ENCODE data around the gene CDH13. TPM values are rescaled to one million over a fixed set of nuclear protein-coding genes. Genes with fewer than 3 reads are reported as not detected.

The CDH13 gene
- total RNA-seq: 22.9 and 45.0 TPM in 2 replicates

DNA sequence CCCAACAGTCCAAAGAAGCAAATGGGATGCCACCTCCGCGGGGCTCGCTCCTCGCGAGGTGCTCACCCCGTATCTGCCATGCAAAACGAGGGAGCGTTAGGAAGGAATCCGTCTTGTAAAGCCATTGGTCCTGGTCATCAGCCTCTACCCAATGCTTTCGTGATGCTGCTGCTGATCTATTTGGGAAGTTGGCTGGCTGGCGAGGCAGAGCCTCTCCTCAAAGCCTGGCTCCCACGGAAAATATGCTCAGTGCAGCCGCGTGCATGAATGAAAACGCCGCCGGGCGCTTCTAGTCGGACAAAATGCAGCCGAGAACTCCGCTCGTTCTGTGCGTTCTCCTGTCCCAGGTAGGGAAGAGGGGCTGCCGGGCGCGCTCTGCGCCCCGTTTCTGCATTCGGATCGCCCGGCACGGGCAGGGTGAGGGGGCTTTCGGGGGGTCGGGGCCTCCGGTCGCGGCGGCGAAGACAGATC lies at the start of gene CDH13:
TSS of gene CDH13 (plus strand) at position 179 of the 471 bp plus-strand sequence.
- no peak for DNase-seq (ENCODE audit: low read depth)

DNA sequence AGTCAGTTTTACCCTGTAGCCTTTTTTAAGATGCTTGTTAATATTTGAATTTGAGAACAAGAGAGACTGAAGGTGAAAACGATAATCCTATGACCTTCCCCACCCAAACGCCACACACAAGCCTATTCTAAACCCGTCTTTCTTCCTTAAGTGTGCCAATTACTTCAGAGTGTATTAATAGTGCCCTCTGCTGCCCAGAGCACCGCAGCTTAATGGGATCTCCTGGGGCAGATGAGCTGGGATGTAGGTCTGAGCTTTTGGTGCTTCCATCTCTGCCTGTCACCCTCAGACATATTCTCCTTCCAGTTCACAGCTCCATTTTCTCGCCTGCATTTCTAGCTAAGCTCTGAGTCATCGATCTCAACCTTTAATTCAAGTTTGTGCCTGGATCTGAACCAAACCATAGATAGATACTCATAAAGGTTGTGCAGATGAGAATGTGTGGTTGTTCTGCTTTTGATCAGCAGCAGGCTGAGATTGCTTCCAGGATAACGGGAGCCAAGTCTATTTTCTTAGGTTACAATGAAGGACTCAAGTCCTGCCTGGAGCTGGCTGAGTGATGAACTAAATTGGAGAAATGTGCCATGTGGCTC lies 46.4 kb upstream of the CDH13 start:
- DNase-seq (ENCODE audit: low read depth): peak; percentile 6

DNA sequence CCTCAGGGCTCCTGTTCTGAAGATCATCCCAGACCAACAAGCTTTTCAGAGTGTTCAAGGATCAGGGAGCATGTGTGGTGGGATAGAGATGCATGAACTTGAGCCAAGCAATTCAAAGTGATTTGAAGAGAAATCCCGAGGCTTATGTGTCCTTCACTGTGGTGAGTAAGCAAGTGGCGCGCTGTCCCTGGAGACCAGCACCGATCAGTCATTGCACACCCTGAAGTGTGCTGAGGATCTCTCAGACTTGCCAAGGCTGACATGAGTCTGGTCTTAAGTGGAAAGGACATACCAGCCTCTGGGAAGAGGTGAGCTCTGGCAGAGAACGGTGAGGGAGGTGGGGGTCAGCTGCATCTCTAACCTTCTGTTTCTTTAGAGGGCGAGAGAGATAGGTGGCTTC lies 43.8 kb upstream of the CDH13 start:
- no peak for DNase-seq (ENCODE audit: low read depth)

DNA sequence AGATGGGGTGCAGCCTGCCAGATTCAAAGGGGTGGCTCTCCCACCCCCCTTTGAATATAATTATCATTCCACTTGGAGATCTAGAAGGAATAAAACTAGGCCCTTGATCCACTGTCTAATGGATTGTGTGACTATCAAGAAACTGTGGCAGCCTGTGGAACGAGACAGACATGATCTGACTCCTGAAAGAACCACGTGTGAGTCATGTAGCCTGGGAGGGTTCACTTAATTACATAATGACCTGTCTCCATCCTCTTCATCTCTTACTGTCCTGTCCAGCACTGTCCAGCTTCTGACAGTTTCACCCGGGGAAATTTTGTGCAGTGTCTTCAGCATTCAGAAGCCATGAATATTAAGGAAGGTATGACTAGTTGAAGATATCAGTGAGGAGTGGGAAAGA lies 43.3 kb upstream of the CDH13 start:
- no peak for DNase-seq (ENCODE audit: low read depth)

DNA sequence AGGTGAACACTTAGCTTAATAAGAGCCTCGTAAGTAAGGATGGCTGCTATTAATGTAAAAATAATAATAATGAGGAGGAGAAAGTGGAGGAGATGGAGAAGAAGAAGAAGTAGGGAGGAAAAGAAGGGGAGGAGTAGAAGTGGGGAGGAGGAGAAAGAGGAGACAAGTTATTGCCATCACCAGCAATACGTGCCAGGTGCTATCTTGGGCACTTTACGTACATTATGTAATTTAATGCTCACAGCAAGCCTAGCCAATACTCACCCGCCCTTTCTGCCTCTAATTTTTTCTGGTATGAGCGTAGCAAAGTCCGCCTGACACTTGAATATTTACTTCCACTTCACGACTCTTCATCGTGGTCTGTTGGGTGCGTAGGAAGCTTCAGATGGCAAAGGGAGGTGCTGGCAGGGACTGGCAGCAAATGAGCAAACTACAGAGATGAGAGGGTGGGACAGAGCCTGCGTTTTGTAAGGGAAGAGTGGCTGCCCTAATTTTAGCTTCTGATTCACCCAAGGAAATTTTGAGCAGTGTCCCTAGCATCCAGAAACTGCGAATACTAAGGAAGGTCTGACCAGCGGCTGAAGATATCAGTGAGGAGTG lies 42.1 kb upstream of the CDH13 start:
- no peak for DNase-seq (ENCODE audit: low read depth)

DNA sequence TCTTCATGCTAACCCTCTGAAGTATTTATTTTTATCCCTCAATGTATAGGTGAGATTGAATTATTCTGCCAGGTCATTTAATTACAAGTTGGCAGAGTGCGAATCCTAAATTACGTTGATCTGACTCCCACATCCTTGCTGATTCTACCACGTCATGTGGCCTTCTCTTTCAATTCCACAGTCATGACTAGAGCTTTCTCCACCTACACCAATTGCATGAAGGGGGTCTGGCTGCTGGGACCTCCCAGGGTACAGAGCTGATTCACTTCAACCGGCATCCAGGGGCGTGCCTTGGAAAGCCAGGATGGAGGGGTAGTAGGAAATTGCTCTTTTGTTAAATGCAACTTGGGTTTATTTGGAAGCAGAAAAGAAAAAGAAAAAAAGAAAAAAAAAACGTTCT lies 41.1 kb upstream of the CDH13 start:
- peak; percentile 30 for DNase-seq (ENCODE audit: low read depth)

DNA sequence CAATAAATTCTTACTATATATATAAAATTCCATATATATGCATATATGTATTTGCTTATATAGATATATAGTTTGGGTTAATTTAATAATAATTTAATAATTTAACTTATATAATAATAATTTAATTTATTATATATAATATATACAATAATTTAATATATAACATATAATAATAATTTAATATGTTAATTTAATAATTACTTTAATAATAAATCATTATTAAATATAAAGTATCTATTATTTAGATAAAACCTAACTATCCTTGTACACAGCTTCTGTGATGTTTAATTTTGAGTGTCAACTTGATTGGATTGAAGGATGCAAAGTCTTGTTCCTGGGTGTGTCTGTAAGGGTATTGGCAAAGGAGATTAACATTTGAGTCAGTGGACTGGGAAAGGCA lies 40.6 kb upstream of the CDH13 start:
- DNase-seq (ENCODE audit: low read depth): no peak

DNA sequence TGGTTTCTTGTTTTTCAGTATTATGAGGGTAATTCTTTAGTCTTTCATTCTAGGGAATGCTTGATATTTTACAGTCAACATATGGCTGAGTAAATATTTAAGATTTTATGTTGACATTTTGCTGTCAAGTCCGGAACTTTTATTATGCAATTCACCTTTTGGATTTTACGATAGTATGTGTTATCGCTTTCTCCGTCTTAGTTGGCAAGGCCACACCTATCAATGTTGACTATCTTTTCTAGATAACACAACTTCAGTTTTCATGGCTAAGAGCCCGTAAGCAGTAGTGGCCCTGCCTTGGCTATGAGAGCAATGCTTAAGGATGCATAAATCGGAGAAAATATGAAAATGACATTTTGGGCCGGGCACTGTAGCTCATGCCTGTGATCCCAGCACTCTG lies 39.5 kb upstream of the CDH13 start:
- no peak for DNase-seq (ENCODE audit: low read depth)

DNA sequence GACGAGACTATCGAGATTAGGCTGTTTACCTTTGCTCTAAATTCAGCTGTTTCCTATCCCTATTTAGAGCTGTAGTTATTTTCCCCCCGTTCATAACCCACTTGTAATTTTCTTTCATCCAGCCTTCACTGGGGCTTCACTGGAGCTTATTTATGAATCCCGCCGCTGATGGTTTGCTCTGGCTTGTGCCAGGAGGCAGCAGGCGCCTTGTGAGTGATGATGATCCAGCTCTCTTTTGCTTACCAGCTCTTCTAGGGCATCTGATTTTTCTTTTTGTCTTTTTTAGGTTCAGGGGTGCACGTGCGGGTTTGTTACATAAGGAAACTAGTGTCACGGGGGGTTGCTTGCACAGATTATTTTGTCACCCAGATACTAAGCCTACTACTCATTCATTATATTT lies 37.4 kb upstream of the CDH13 start:
- no peak for DNase-seq (ENCODE audit: low read depth)

DNA sequence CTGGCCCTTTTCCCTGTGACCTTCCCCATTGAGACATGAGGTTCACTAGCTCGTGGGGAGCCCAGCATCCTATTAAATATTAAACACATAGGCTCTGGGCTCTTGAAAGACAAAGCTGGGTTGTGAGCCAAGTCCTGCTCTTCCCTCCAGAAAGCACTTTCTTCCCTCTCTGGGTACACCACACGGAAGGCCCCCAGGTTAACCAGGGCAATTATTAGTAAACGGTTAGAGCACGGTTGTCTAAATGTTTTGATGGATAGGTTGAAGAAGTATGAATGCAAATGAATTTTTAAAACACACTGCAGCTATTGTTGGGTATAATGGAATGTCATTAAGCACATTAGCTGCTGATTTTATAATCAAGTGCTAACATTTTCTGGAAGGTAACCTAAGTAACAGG lies 32.7 kb upstream of the CDH13 start:
- no peak for DNase-seq (ENCODE audit: low read depth)

DNA sequence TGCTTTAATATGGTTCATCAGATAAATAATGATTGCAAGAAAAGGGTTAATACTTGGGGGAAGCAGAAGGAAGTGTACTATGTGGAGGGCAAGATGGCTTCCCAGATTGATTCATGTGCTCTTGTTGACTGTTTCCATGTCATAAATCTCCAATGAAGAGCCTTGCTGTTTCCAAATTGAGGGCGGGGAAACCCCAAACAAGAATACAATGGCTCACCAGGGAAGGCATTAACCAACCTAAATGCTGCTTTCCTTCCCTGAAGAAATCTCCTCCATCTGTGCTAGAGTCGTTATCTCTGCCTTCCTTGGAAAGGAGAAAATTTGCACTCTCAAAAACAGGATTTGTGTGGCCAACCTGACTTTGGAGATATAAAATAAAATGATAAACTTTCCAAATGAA lies 28.0 kb upstream of the CDH13 start:
- DNase-seq (ENCODE audit: low read depth): no peak

DNA sequence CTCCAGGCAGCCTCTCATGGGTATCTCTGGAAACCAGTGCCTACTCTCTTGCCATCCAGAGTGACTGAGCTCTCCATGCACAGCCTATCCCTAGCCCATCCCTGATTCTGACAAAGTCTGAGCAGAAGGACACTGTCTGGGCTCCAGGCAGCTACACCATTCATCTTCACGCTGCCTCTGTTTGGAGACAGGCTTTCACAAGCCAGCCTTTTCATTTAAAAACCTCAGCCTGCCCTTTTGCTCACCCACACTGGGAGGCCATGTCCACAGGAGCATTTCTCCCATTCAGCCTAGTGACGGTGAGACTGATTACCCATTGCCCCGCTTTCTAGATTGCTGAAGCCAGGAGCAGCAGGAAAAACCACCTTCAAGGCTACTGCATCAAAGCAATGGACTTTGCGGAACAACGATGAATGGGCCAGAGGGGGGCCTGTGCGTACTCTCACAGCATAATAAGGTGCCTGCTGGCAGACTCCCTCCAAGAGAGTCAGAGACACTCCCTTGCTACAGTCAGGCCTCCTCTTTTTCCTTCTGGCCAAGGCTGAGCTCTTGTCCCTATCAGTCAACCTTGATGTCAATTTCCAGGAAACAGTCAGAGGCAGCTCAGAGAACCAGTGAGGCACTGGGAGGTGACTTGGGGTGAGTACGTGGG lies 24.7 kb upstream of the CDH13 start:
- DNase-seq (ENCODE audit: low read depth): no peak

DNA sequence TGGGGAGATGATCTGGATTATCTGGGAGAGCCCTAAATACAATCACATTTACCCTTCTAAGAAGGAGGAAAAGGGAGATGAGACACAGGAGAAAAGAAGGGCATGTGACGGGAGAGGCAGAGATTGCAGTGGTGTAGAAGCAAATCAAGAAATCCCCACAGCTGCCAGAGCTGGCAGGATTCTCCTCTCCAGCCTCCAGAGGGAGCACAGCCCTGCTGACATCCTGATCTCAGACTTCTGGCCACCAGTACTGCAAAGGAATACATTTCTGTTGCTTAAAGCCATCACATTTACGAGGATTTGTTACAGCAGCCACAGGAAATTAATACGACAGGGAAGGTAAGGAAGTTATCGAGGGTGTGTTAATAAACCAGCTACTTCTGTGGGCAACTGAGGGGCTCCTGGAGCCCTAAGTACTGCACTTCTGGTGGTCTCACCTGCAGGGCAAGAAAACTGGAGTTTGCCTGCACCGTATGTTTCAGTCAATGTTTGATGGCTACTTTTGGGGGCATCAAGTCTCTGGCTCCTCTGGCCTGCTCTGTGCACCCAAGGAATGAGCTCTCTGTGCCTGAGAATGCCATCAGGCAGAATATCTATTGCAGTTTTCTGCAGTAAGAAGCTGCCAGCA lies 22.9 kb upstream of the CDH13 start:
- DNase-seq (ENCODE audit: low read depth): peak; percentile 48

DNA sequence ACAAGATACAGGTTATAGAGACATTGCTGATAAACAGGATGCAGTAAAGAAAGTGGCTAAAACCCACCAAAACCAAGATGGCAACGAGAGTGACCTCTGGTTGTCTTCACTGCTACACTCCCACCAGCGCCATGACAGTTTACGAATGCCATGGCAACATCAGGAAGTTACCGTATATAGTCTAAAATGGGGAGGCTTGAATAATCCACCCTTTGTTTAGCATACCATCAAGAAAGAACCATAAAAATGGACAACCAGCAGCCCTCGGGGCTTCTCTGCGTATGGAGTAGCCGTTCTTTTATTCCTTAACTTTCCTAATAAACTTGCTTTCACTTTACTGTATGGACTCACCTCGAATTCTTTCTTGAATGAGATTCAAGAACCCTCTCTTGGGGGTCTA lies 21.7 kb upstream of the CDH13 start:
- no peak for DNase-seq (ENCODE audit: low read depth)

DNA sequence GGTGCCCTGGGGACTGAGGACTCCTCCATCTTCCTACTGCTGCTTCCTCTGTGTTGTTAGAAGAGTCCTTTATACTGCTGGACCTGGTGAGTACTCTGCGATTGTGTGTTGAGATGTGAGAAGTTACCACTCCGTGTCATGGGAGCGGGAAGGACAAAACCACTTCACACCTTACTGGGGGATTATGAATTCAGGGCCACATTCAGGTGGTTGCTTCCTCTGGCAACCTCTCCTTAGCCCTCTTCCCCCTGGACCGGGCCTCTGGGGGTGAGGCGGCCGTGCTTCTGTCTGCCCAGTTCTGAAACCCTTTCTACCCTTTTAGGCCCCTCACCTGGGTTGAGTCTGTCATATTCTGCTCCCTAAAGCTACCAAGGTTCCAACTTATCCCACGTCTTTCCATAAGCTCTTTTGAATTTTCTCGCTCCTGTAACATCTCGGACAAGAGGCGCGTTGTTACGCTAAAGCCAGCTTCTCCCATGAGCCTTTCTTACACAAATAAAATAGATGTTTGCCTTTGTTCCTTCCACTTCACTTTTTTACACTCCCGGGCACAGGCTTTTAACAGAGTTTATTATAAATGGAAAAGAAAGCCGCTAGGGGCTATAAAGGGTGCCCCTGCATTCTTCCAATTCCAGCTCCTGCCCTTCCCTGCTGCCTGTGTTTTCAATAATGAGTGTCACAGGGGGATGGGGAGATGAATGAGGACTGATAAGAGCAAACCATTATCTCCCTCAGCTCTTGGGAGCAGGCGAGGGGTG lies 20.7 kb upstream of the CDH13 start:
- DNase-seq (ENCODE audit: low read depth): no peak

DNA sequence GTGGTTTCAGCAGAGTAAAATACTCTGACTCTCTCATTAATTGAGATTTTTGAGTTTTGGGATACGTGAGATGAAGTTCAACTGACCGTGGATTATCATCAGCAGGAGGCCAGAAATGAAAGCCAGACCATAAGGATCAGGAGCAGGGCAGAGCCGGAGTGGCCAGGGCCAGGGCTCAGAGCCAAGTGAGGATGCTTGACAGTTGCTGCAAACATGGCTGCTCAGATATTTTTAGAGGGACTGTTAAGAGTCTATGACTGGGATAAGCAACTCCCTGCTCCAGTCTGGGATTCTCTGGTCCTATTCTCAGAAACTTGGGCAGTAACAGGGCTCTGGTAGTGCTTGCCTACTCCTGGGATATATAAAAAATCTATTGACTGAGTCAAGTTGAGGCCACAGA lies 17.6 kb upstream of the CDH13 start:
- no peak for DNase-seq (ENCODE audit: low read depth)

DNA sequence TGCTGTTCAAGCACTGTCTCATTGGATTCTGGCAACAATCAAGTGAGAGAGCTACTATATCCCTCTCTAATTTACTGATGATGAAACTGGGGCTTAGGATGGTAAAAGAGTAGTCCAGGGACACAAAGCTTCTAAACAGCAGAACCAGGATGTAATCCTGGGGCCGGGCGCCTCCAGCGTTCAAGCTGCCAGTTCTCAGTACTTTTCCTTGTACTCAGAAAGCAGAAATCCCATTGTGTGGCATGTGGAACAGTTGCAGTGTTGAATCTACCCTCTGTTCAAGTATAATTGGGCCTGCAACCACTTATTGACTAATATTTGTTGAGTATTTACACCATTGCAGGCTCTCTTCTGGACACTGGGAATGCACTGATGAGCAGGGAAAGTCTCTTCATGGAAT lies 14.5 kb upstream of the CDH13 start:
- no peak for DNase-seq (ENCODE audit: low read depth)

DNA sequence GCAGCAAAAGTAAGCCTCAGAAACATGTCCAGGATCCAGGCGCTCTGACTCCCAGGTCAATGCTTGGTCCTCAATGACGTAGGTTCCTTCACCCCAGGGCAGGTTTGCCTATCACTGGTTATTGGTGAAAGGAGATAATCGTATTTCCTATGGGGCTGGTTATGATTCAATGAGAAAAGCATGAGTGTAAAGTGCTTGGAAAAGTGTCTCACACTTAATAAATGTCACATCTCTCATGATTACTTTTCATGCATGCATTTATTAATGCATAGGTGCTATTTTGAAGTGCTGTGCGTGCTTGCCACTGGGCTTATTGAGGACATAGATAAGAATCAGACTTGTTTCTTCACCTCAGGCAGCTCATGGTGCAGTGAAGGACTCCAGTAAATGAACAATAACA lies 10.4 kb upstream of the CDH13 start:
- no peak for DNase-seq (ENCODE audit: low read depth)

DNA sequence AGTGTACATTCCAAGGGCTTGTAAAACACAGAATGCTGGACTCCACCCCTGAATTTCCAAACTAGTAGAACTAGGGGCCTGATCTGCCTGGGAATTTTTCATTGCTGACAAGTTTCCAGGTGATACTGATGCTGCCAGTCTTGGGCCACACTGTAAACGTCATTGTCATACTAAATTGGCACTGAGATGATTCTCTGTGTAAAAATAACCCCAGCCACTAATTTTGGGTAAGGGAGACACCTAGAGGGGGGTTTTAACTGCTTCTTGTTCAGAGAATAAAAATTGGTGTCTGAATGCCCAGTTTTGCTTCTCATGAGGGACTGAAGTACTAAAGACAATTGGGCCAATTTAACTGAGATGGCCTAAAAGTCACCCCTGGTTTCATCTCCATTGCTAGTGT lies 5.0 kb upstream of the CDH13 start:
- DNase-seq (ENCODE audit: low read depth): no peak

DNA sequence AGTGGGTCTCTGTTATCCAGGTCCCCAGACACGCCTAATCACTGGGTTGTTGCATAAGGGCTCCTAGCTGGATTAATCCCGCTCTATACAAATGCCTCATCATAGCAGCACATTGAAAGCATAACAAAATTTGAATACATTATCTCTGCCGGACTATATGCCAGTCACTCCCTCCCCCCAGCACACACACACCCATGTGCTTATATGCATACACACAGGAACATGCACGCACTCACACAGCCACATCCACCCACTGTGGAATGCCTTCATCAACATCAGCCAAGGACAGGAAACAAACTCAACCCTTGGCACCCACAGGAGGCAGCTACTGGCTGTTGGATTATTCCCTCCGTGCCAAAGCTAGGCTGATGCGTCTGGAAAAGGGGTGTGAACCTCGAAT lies 3.5 kb upstream of the CDH13 start:
- no peak for DNase-seq (ENCODE audit: low read depth)

DNA sequence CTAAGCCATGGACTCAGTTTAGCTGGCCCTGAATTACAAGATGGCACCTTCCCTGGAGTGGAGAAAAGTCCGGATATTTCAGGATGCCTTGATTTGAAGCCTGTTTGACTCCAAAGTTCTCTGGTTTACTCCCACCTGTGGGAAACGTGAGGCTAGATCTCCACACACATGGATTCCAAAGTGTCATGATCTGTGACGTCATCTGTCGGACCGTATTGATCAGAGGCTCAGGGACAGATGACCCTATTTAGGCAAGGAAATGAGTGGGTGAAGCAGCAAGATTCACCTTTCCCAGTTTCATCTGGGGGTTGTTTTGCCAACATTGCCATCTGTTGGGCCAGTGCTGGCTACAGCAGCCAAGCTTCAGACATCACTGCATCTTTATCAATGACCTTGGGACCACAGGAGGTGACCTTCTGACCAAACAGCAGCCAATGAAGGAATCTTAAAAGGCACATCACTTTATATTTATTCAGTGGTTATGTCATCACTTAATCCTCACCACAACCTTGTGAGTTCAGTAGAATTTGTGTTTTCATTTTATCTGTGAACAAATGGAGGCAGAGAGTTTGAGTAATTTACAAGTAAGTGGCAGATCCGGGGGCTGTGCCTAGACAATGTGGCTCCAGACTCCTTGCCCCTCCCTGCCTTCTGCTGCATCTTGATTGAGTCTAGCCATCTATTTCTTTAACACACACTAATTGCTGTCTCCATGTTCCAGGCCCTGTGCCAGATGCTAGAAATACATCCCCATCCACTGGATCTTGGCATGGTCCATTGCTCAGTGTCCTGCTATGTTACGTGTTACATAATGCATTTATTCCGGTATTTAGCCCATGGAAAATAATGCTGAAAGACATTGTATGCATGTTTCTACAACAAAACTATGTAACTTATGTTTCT lies 1.5 kb upstream of the CDH13 start:
- no peak for DNase-seq (ENCODE audit: low read depth)
